IMR-90 (cell line): ENCODE measurements around the gene ARHGEF26. TPM values are rescaled to one million over a fixed set of nuclear protein-coding genes. Genes with fewer than 3 reads are reported as not detected.

ENCODE experiments used
- ATAC-seq: fragments of 200-7000 bp; cut with Tn5 transposase; 2 replicates; pipeline ENCODE4 v1.9.1; 2020; ENCODE audit warnings: low read depth, mild to moderate bottlenecking, moderate library complexity
- BruUV-seq: library from RNA; stranded (reverse); fragments of 400-500 nt; replicated peaks from 2 replicates; lab custom pipeline; 2021; lab: Mats Ljungman, UMichigan
- CTCF ChIA-PET: fragments of 300-600 bp; formaldehyde crosslinking; extraction: SDS; loops from one replicate; lab custom pipeline; 2021; ENCODE audit warnings: antibody characterized with exemption; lab: Yijun Ruan, JAX
- POLR2A ChIA-PET: fragments of 300-600 bp; sonication (Branson Sonifier 250); formaldehyde crosslinking; loops from one replicate; lab custom pipeline; 2022; ENCODE audit warnings: antibody characterized with exemption; ENCODE audit not compliant: unreplicated experiment; lab: Charles Lee
- DNase-seq: peaks from one replicate; pipeline ENCODE4 v3.0.0; 2013
- H2AFZ ChIP-seq: replicated peaks from 2 replicates; pipeline ENCODE3; 2013; ENCODE audit warnings: low read length, mild to moderate bottlenecking; ENCODE audit not compliant: poor library complexity
- H2AK5ac ChIP-seq: 2 replicates; pipeline ENCODE4 v1.6.1; 2013; ENCODE audit warnings: low read depth, low read length, inconsistent platforms
- H2AK9ac ChIP-seq: replicated peaks from 2 replicates; pipeline ENCODE3; 2013; ENCODE audit warnings: mild to moderate bottlenecking, low read depth, low read length, moderate library complexity; ENCODE audit not compliant: poor library complexity
- H2BK120ac ChIP-seq: 2 replicates; pipeline ENCODE4 v1.6.1; 2013; ENCODE audit warnings: low read depth, low read length, inconsistent platforms
- H2BK15ac ChIP-seq: 3 replicates; pipeline ENCODE4 v1.6.1; 2013; ENCODE audit warnings: low read depth, low read length, inconsistent platforms
- H2BK20ac ChIP-seq: 2 replicates; pipeline ENCODE4 v1.6.1; 2013; ENCODE audit warnings: low read depth, mild to moderate bottlenecking, inconsistent platforms, low read length, moderate library complexity
- H2BK5ac ChIP-seq: 2 replicates; pipeline ENCODE4 v1.6.1; 2013; ENCODE audit warnings: mild to moderate bottlenecking, low read depth, low read length, inconsistent platforms; ENCODE audit not compliant: poor library complexity, severe bottlenecking
- H3K14ac ChIP-seq: replicated peaks from 2 replicates; pipeline ENCODE4 v1.6.1; 2013; ENCODE audit warnings: low read depth, low read length, inconsistent platforms
- H3K18ac ChIP-seq: 2 replicates; pipeline ENCODE4 v1.6.1; 2013; ENCODE audit warnings: low read depth, low read length, control low read depth
- H3K23ac ChIP-seq: 2 replicates; pipeline ENCODE4 v1.6.1; 2013; ENCODE audit warnings: low read depth, low read length, inconsistent platforms
- H3K27ac ChIP-seq: 2 replicates; pipeline ENCODE4 v1.5.1; 2013; ENCODE audit warnings: mild to moderate bottlenecking, control low read depth, low read length; ENCODE audit not compliant: insufficient read depth
- H3K27me3 ChIP-seq: 2 replicates; pipeline ENCODE4 v1.6.1; 2013; ENCODE audit warnings: low read length; ENCODE audit not compliant: control insufficient read depth, insufficient read depth
- H3K36me3 ChIP-seq: 2 replicates; pipeline ENCODE4 v1.6.1; 2013; ENCODE audit warnings: low read length, mixed read lengths; ENCODE audit not compliant: control insufficient read depth, insufficient read depth
- H3K4ac ChIP-seq: 2 replicates; pipeline ENCODE4 v1.6.1; 2013; ENCODE audit warnings: low read depth, low read length, inconsistent platforms
- H3K4me1 ChIP-seq: 2 replicates; pipeline ENCODE4 v1.6.1; 2013; ENCODE audit warnings: low read length, mixed read lengths; ENCODE audit not compliant: control insufficient read depth, insufficient read depth
- H3K4me2 ChIP-seq: 2 replicates; pipeline ENCODE4 v1.6.1; 2013; ENCODE audit warnings: low read depth, mild to moderate bottlenecking, control low read depth, low read length, moderate library complexity
- H3K4me3 ChIP-seq: 2 replicates; pipeline ENCODE4 v1.5.1; 2013; ENCODE audit warnings: low read depth, mild to moderate bottlenecking, control low read depth, low read length, moderate library complexity; ENCODE audit not compliant: insufficient read depth
- H3K56ac ChIP-seq: 2 replicates; pipeline ENCODE4 v1.6.1; 2013; ENCODE audit warnings: low read length, inconsistent platforms; ENCODE audit not compliant: insufficient read depth; ENCODE audit errors: extremely low read depth
- H3K79me1 ChIP-seq, 2 experiments: 2 replicates each; pipeline ENCODE4 v1.6.1; 2013; ENCODE audit warnings: low read length in 2 of 2, inconsistent platforms in 1 of 2, low read depth in 1 of 2
- H3K9ac ChIP-seq: 2 replicates; pipeline ENCODE4 v1.6.1; 2013; ENCODE audit warnings: low read depth, low read length, control low read depth
- H3K9me1 ChIP-seq: 2 replicates; pipeline ENCODE4 v1.6.1; 2013; ENCODE audit warnings: low read length, inconsistent platforms; ENCODE audit not compliant: insufficient read depth
- H3K9me3 ChIP-seq: 2 replicates; pipeline ENCODE4 v1.6.1; 2013; ENCODE audit warnings: low read length; ENCODE audit not compliant: control insufficient read depth, insufficient read depth
- H4K20me1 ChIP-seq: 2 replicates; pipeline ENCODE4 v1.6.1; 2013; ENCODE audit warnings: low read length, inconsistent platforms; ENCODE audit not compliant: insufficient read depth
- H4K5ac ChIP-seq: 2 replicates; pipeline ENCODE4 v1.6.1; 2013; ENCODE audit warnings: mild to moderate bottlenecking, low read depth, low read length, control low read depth
- H4K8ac ChIP-seq, 2 experiments: 2 replicates each; pipeline ENCODE4 v1.6.1; 2013; ENCODE audit warnings: low read depth in 2 of 2, low read length in 2 of 2, control low read depth in 1 of 2, inconsistent platforms in 1 of 2
- H4K91ac ChIP-seq: 2 replicates; pipeline ENCODE4 v1.6.1; 2013; ENCODE audit warnings: low read depth, low read length, inconsistent platforms; ENCODE audit not compliant: insufficient read depth
- MXI1 ChIP-seq: IDR thresholded peaks from 2 replicates; pipeline ENCODE4 v1.6.1; 2012; ENCODE audit warnings: low read depth, mild to moderate bottlenecking, low read length, moderate library complexity, borderline replicate concordance
- POLR2A ChIP-seq: IDR thresholded peaks from 2 replicates; pipeline ENCODE4 v1.6.1; 2012; ENCODE audit warnings: mild to moderate bottlenecking, low read depth, low read length
- RFX5 ChIP-seq: IDR thresholded peaks from 2 replicates; pipeline ENCODE4 v1.8.0; 2012; ENCODE audit warnings: low read depth, mild to moderate bottlenecking, low read length, moderate library complexity
- USF2 ChIP-seq: fragments of 150-350 bp; IDR thresholded peaks from 2 replicates; pipeline ENCODE4 v1.6.1; 2017; ENCODE audit warnings: mild to moderate bottlenecking, antibody characterized with exemption, low read length, low read depth
- WGBS, 2 experiments: methylation state at CpG; one replicate each; pipeline versions ENCODE4 v1.1.5 to v1.1.7; 2013; ENCODE audit warnings: missing lambda C conversion rate in 2 of 2; ENCODE audit not compliant: insufficient read length in 1 of 2; ENCODE audit errors: extremely low coverage in 2 of 2; 5-methylcytosine and 5-hydroxymethylcytosine counted together
- dilution Hi-C: fragments of 300-500 bp; cut with HindIII; formaldehyde crosslinking; loops from one replicate; pipeline ENCODE4 v1.14.3; 2018; ENCODE audit warnings: low sequenced_read_pairs; ENCODE audit not compliant: unreplicated experiment
- in situ Hi-C: fragments of 300-500 bp; cut with MboI; formaldehyde crosslinking; loops from 3 replicates; pipeline ENCODE4 v1.14.3; 2019; ENCODE audit warnings: low sequenced_read_pairs, inconsistent platforms, mixed read lengths
- intact Hi-C: fragments of 100-400 bp; cut with micrococcal nuclease; formaldehyde crosslinking; loops from 2 replicates; pipeline ENCODE4 v1.10.0; 2022
- polyA plus RNA-seq, 3 experiments: library from polyadenylated mRNA; depleted of rRNA; stranded (reverse); fragments of >200 nt; gene quantifications; 2 replicates each; pipeline ENCODE4 v1.2.3, GENCODE V29; 2012; ENCODE audit warnings: low replicate concordance in 1 of 3
- total RNA-seq: library from RNA; depleted of rRNA; stranded (reverse); fragments of >200 nt; gene quantifications from 2 replicates; pipeline ENCODE4 v1.2.3, GENCODE V29; 2012

ARHGEF26 gene
- total and polyA plus RNA-seq, 2 of the 4 experiments (the other 2 are of a cell fraction), result 2.0 to 2.3 TPM

GRCh38 chr3:154218728-154219127 lies 97.5 kb downstream of the ARHGEF26 start:
- no peaks in the 10 kb centered on the region for H4K20me1 ChIP-seq
- no peak overlapping the region for H3K56ac ChIP-seq
- TF ChIP-seq POLR2A (no peak), RFX5 (no peak), MXI1 (no peak), USF2 (no peak)
- H2AK5ac ChIP-seq, result no peak overlapping the region
- H3K9ac ChIP-seq, result no peak overlapping the region
- no peak overlapping the region for H3K4me3 ChIP-seq
- H2BK120ac ChIP-seq, result no peak overlapping the region
- ChIA-PET POLR2A (no interaction called here), CTCF (no interaction called here)
- no peak overlapping the region for H3K14ac ChIP-seq
- dilution Hi-C loops, result no loop called here
- H4K8ac ChIP-seq, result no peak overlapping the region
- H3K9me1 ChIP-seq, result no peaks in the 10 kb centered on the region
- no peak overlapping the region for H2AK9ac ChIP-seq
- in situ Hi-C loops, result no loop called here
- ATAC-seq (no peak), DNase-seq (no peak)
- no peaks in the 10 kb centered on the region for H3K4me1 ChIP-seq
- H3K27me3 ChIP-seq, result no peaks in the 10 kb centered on the region
- no peaks in the 10 kb centered on the region for H3K79me1 ChIP-seq
- no peaks in the 10 kb centered on the region for H3K36me3 ChIP-seq
- no TSS peak for BruUV-seq
- intact Hi-C loops, result no loop called here
- no peak overlapping the region for H2BK15ac ChIP-seq
- H2AFZ ChIP-seq, result no peak overlapping the region
- no peaks in the 10 kb centered on the region for H3K9me3 ChIP-seq
- H3K4ac ChIP-seq, result no peak overlapping the region
- no peak overlapping the region for H2BK5ac ChIP-seq
- WGBS, 2 experiments, result no CpG with 5 or more reads among the region's 1 CpG
- H3K27ac ChIP-seq, result no peak overlapping the region
- H4K91ac ChIP-seq, result no peak overlapping the region
- H2BK20ac ChIP-seq, result no peak overlapping the region
- H3K4me2 ChIP-seq, result no peak overlapping the region
- no peak overlapping the region for H4K5ac ChIP-seq
- H3K18ac ChIP-seq, result no peak overlapping the region
- no peak overlapping the region for H3K23ac ChIP-seq
